HT1080 (cell line): ENCODE results near the gene RIPOR3. TPM values are rescaled to one million over a fixed set of nuclear protein-coding genes. Genes with fewer than 3 reads are reported as not detected.
"Not testable (repeated sequence)": the region's sequence is repeated elsewhere in the genome, so short reads cannot be mapped to it uniquely, and the experiment has no call there.

Source experiments
- DNase-seq: peaks from one replicate; pipeline ENCODE4 v3.0.0-alpha.2; 2015; ENCODE audit warnings: low read depth
- total RNA-seq: library from RNA; depleted of rRNA; stranded (reverse); fragments of >200 nt; shearing (Covaris generic); gene quantifications from 2 replicates; pipeline ENCODE4 v1.2.3, GENCODE V29; 2014

The RIPOR3 gene
- total RNA-seq, 1 experiment from 2014 or later = not detected

DNA sequence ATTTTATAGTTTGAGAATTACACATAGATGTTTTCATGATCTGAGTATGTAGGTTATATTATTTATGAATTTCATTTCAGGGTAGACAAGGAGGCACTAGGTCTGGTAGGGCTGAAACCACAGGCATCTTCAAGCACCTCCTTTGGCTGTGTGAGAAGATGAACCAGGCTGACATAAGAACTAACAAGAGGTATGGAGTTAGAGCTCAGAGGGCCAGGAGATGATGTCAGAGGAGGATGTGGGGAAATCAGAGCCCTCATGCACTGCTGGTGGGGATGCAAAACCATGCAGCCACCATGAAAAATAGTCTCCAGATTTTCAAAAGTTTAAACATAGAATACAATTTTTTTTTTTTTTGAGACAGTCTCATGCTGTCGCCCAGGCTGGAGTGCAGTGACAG, 13.6 kb upstream of the RIPOR3 start:
- DNase-seq = peak; percentile 10

DNA sequence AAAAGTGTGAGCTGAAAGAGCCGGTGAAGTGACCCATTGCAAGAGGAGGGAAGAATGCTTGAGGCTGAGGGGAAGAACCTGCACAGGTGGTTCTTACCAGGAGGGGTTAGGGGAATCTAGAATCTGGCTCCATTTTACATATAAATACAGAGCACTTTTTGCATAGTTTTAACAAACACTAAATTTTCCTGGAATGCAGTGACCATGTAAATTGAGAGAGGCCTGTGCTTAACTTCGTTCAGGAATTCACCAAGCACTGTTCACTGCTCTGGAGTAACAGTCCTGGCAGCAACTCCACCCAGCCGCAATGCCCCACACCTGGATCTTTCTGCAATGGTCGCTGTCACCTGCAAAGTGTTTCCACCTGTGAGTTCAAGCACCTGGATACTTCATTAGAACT, 13.2 kb upstream of the RIPOR3 start:
- DNase-seq = no peak

DNA sequence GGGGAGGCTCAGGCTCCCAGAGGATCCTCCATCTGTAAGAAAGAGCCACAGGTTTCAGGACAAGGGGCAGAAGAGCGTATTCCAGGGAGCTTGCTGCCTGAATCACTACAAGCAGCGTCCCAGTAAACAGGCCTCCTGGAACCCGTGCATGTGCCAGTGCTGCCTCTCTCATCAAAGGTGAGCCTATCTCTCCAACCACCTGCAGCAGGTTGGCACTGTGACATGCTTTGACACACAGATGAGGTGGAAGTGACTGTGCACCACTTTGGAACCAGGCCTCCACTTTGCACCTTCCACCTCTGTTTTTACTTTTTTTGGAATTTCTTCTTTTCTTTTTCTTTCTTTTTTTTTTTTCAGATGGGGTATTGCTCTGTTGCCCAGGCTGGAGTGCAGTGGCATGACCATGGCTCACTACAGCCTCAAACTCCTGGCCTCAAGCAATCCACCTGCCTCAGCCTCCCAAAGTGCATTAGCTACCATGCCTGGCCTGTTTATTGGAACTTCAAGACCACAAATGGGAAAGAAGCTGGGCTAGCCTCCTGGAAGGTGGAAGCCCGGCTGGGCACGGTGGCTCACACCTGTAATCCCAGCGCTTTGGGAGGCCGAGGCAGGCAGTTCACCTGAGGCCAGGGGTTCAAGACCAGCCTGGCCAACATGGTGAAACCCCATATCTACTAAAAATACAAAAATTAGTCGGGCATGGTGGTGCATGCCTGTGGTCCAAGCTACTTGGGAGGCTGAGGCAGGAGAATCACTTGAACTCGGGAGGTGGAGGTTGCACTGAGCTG, 12.5 kb upstream of the RIPOR3 start:
- DNase-seq = not testable (repeated sequence)

DNA sequence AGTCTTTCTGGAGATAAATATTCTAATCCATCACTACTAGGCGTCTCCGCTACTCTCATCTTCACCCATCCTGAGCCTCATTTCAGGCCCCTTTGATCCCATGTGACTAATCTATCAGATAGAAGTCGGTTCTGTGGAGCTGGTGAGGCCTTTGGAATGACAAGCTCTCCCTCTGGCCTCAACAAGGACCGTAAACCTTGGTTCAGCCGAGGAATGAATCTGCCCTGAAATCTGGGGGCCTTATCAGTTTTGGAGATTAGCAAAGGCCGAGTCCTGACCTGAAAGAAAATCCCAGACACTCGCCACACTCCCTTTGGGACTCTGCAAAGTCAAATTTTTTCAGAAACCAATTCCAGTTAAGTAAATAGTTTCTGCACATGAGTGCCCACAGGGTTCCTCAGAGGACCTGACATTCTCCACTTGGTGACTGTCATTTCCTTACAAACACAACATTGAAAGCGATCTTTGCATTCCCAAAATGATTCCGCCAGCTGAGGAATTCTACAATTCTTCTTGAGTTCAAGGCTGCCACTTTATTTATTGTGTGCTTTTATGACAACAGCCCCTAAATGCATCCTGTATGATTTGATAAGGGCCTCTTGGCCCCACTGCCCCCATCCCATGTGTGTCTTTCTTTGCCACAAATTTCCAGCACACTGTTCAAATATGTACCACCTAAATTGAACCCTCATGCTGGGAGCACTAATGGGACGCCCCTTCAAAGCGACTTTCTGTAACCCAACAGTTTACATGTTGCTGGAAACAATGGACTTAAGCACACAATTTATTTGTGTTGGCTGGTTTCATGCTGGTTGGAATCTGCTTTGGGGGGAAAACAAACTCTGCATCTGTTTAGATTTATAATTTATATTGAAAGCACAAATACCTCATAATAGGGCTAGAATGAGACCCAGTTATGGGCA, 10.0 kb upstream of the RIPOR3 start:
- no peak for DNase-seq

DNA sequence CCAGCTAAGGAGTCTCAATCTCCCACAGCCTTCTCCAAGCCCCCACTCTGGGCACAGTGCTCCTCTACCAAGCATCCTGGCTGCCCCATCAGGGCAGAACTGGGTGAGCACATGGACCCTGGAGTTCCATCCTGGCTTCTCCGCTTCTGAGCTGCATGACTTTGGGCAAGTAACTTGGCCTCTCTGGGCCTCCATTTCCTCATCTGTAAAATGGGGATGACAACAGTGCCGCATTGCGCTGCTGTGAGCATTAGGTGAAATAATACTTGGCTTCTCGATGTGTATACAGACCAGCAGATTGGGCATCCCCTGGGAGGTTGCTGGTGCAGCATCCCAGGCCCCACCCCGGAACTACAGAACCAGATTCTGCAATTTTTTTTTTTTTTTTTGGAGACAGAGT, 8.3 kb upstream of the RIPOR3 start:
- DNase-seq = no peak

DNA sequence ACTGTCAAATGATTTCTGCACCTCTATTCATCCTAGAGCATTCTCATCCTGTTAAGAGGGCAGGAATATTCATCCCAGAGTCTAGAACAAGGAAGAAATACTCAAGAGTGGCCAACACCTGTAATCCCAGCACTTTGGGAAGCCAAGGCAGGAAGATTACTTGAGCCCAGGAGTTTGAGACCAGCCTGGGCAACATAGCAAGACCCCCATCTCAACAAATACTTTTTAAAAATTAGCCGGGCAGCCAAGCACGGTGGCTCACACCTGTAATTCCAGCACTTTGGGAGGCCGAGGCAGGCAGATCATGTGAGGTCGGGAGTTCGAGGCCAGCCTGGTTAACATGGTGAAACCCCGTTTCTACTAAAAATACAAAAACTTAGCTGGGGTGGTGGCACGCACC, 6.9 kb upstream of the RIPOR3 start:
- DNase-seq = not testable (repeated sequence)

DNA sequence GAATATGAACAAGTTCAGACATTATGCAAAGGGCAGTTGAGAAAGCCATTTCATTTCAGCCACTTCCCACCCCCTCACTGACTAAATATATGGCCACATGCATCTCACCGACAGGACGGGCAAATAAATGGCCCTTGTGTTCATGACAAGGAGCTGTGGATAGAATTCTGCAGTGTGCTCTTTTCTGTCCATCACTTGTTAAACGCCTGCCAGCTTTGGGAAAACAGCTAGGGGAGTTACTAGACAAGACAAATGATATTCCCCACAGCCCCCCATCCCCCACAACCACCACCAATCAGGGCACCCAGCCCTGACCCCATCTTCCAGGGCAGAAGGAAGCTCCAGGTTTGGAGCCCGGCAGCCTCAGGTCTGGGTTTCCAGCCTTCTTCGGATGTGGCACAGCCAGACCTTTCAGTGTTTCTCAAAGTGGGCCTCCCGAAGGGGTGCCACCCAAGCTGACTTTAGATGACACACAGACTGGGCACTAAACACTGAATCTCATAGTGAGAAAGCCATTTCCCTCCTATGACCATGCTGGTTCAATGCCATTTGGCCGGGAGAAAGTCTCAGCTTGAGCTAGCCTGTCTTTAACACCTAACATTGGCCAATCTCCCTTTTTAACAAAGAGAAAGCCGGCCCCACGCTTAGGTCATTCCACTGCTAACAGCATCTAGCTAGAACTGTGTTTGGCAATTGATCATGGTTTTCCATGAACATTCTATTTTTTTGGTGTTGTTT, 4.0 kb upstream of the RIPOR3 start:
- DNase-seq = no peak

DNA sequence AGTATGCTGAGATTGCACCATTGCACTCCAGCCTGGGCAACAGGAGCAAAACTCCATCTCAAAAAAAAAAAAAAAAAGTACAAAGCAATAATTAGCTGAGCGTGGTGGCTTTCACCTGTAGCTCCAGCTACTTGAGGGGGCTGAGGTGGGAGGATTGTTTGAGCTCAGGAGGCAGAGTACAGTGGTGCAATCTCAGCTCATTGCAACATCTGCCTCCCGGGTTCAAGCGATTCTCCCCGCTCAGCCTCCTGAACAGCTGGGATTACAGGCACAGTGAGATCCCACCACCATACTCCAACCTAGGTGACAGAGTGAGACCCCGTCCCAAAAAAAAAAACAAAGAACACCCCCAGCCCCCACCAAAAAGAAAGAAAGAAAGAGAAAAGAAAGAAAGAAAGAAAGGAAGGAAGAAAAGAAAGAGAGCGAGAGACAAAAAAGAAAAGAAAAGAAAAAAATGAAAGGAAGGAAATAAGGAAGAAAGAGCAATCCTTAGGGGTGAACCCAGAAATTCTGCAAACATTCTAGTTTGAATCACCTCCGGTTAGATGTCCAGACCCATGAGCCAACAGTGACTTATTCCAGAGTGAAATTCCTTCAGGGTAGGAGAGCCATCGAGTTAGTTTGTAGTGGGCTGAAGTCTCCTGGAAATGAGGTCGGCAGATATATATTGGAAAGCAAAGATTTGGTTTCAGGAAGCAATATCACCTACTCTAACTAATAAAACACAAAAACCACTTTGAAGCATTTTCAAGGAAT, 3.2 kb upstream of the RIPOR3 start:
- peak; percentile 22 for DNase-seq

DNA sequence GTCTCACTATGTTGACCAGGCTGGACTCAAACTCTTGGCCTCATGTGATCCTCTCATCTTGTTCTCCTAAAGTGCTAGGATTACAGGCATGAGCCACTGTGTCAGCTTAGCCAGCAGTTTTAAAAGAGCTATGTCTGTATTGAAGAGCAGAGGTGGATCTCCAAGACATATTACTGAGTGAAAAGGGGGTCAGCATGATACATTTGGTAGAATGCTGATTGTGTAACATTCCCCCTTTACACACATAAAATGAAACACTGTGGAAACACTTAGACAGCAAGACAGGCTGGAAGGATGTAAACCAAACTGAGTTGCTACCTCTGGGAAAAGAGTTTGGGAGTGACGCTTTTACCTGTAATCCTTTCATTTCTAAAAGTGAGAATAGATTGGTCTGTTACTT, 1.7 kb upstream of the RIPOR3 start:
- DNase-seq = no peak

DNA sequence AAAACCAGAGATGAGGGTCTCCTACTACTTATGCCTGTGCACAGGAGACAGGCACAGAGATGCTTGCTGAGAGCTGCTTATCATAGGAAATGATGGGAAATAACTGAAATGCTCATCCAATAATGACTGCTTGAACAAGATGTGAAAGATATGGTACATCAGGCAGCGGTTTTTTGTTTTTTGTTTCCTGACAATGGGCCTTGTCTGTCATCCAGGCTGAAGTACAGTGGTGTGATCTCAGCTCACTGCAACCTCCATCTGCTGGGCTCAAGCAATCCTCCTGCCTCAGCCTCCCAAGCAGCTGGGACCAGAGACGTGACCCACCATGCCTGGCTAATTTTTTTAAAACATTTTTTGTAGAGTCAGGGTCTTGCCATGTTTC, 1.2 kb upstream of the RIPOR3 start:
- DNase-seq = no peak

DNA sequence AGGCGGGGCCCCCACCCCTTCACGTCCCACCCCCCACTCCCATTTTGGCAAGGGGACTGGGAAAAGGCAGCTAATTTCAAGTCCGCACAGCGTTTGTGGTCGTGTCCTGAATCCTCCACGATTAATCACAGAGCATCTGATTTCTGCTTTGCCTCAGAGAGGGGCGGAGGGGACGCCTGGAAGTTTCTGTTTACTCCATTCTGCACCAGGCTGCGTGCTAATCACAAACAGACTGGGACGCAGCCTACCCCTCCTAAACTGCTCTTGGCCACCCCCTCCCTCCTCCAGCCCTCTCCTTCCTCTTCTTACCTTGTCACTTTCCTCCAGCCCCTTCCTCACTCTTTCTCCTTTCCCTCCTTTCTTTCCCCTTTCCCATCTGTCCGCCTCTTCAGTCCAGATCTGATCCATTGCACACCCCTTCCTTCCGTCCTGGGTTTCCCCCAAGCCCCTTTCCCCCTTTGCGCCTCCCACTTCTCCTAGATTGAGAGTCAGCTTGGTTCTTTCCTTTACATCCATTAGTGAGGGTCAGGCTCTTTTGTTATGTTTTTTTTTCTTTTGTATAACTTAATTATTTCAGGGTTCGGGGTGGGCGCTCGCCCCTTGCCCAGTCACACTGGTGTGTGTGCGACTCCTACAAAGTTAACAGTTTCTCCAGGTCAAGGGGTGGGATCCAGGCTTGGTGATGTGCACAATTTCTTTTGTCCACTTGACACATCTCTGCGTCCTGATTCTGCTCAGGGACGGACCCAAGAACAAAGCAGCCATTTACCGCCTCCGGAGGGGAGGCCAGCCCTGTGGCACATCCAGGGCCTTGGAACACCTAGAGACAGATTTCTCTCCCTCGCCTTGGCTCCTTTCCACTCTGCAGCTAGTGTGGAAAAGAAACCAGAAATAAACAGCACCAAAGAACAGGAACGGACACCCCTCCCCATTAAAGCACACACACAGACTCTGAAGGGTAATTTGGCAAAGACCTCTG, 520 bp upstream of the RIPOR3 start:
- DNase-seq = no peak

DNA sequence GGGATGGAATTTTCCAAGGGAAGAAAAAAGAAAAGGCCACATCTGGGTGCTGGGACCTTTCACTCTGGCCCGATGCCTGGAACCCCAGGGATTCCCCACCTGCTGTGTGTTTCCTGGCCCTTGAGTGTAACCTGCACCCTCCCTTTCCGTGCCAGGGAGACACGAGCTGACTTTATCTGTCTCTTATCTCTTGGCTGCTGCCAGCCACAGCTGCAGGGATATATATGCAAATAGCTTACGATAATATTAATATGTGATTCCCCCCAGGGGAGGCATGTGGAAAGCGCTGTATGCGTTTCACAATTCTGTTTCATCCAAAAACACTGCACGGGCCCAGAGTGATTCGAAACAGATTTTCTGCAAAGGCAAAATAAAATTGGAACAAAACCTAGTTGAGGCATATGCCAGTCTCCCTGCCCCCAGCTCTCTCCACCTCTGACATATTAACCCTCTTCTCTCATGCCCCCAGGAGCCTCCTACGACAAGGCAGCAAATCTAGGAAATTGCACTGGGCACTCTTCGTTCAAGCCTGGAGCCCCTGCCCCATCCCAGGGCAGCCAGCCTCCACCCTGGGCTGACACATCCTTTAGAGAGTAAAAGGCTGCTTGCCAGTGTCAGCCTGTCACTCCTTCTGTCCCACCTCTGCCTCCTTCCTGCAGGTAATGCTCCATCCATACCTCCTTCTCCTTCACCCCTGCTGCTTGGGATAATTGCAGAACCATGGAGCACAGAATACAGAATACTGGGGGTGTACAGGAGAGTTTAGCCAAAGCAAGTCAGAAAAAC, 1.3 kb downstream of the RIPOR3 start:
- DNase-seq = no peak

DNA sequence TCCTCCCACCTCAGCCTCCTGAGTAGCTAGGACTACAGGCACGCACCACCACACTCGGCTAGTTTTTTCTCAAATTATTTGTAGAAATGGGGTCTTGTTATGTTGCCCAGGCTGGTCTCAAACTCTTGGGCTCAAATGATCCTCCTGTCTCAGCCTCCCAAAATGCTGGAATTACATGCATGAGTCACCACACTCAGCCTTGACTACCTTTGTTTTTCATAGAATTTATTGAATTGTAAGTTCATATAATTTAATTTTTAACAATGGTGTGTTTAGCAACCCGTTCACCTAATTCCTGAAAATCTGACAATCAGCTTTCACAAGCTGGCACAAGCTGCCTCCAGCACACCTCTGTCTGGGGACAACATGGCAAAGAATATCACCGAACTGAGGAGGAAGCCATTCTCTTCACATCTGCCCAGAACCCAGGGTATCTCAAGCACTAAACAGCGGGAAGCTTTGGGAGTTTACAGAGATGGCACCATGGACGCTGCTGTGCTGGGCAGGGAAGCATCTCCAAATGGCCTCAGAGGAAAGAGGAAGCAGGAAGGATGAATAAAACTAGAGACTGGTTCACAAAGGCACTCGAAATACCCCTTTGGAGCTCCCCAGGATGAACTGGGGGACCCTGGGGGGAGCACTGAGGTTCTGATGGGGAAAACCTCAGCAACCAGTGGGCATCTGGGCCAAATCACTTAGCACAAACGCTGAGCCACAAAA, 2.9 kb downstream of the RIPOR3 start:
- no peak for DNase-seq

DNA sequence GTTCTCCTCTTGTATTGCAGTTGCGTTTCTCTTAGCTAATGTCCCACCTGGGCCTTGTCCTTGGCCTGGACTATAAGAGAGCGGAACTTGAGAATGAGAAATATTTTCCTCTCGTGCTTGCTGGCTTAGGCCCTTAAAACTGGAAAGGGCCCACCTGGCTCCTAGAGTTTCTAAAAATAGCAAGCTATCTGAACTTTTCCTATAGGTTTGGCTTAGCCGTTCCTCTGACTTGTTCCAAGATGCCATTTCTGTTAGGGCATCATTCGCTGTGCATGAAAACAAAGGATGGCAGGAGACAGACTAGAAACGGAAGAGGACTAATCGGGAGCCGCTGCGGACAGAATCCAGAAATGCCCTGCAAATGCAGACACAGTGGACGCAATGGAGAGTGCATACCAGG, 4.5 kb downstream of the RIPOR3 start:
- no peak for DNase-seq

DNA sequence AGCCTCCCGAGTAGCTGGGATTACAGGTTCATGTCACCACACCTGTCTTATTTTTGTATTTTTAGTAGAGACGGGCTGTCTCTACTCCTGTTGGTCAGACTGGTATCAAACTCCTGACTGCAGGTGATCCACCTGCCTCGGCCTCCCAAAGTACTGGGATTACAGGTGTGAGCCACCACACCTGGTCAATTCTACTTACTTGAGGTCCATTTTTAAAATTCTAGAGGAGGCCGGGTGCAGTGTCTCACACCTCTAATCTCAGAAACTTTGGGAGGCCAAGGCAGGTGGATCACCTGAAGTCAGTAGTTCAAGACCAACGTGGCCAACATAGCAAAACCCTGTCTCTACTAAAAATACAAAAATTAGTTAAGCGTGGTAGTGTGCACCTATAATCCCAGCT, 7.8 kb downstream of the RIPOR3 start:
- no peak for DNase-seq

DNA sequence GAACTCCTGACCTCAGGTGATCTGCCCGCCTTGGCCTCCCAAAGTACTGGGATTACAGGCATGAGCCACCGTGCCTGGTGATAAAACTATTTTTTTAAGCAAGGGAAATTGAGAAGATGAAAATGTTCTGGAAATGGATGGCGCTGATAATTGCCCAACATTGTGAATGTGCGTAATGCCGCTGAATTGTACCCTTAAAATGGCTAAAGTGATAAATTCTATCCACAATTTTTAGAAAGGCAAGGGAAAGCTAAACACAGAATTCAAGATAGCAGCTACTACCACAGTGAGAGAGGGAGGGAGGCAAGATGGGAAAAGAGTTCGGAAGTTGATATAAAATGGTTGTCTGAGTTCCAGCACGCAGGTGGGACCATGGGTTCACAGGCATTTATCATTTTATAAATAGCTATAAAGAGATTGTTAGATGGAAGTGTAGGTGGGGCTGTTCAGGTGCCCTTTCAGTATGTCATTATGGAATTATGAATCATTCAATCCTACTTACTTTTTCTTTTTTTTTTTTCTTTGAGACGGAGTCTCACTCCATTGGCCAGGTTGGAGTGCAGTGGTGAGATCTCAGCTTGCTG, 8.3 kb downstream of the RIPOR3 start:
- no peak for DNase-seq

DNA sequence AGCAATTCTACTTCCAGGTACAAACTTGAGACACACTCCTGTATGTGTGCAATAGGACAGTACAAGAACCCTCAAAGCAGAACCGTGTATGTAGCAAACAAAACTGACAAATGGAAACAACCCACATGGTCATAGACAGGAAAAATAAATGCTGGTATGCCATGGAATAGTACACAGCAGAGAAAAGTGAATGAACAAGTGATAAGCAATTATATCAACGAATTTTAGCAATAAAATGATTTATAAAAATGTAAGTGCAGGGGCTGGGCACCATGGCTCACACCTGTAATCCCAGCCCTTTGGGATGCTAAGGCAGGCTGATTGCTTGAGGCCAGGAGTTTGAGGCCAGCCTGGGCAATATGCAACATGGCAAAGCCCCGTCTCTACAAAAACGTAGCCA, 9.3 kb downstream of the RIPOR3 start:
- no peak for DNase-seq
